Measurements from ENCODE around the gene KCNC3. TPM values are rescaled to one million over a fixed set of nuclear protein-coding genes. Genes with fewer than 3 reads are reported as not detected.

The KCNC3 gene
- total and polyA plus RNA-seq, 2 of the 13 experiments (the other 11 are each of a cell fraction or from before 2014, with no cell fraction given), result 0.29 to 1.7 TPM

- TF ChIP-seq, protein P1, sequence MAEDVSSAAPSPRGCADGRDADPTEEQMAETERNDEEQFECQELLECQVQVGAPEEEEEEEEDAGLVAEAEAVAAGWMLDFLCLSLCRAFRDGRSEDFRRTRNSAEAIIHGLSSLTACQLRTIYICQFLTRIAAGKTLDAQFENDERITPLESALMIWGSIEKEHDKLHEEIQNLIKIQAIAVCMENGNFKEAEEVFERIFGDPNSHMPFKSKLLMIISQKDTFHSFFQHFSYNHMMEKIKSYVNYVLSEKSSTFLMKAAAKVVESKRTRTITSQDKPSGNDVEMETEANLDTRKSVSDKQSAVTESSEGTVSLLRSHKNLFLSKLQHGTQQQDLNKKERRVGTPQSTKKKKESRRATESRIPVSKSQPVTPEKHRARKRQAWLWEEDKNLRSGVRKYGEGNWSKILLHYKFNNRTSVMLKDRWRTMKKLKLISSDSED (CRISPR knock-in tag; IDR thresholded peaks at IDR 0.05), result no peak
- TF ChIP-seq ZNF264 (CRISPR knock-in tag; IDR thresholded peaks at IDR 0.05) (no peak), KAT7 (CRISPR knock-in tag; IDR thresholded peaks at IDR 0.05; ENCODE audit: borderline replicate concordance) (no peak), ARID2 (CRISPR knock-in tag; IDR thresholded peaks at IDR 0.05; ENCODE audit: borderline replicate concordance) (no peak), ZNF572 (CRISPR knock-in tag; IDR thresholded peaks at IDR 0.05) (no peak), E2F5 (CRISPR knock-in tag; conservative IDR thresholded peaks at IDR 0.05) (no peak), EHMT2 (IDR thresholded peaks at IDR 0.05; ENCODE audit: borderline replicate concordance, low read depth, low read length) (no peak), ZBTB3 (CRISPR knock-in tag; IDR thresholded peaks at IDR 0.05; ENCODE audit: borderline replicate concordance, low read depth) (no peak), PTBP1 (IDR thresholded peaks at IDR 0.05; ENCODE audit: low read depth, low read length, poor library complexity, severe bottlenecking) (no peak), CC2D1A (CRISPR knock-in tag; IDR thresholded peaks at IDR 0.05) (no peak), RBM22 (optimal IDR thresholded peaks at IDR 0.05; ENCODE audit: low read length) (no peak), ZNF549 (CRISPR knock-in tag; IDR thresholded peaks at IDR 0.05) (no peak), ZBTB26 (CRISPR knock-in tag; IDR thresholded peaks at IDR 0.05; ENCODE audit: borderline replicate concordance) (no peak), PAWR (CRISPR knock-in tag; IDR thresholded peaks at IDR 0.05; ENCODE audit: borderline replicate concordance) (no peak), ZNF251 (CRISPR knock-in tag; IDR thresholded peaks at IDR 0.05) (no peak), ERF (CRISPR knock-in tag; IDR thresholded peaks at IDR 0.05) (peak; percentile 42; the same call in 1 of the 2 replicates), ZBTB8A (CRISPR knock-in tag; IDR thresholded peaks at IDR 0.05; ENCODE audit: borderline replicate concordance, low read depth) (no peak), ZNF850 (CRISPR knock-in tag; conservative IDR thresholded peaks at IDR 0.05) (no peak)
- TF ChIP-seq, protein P2, sequence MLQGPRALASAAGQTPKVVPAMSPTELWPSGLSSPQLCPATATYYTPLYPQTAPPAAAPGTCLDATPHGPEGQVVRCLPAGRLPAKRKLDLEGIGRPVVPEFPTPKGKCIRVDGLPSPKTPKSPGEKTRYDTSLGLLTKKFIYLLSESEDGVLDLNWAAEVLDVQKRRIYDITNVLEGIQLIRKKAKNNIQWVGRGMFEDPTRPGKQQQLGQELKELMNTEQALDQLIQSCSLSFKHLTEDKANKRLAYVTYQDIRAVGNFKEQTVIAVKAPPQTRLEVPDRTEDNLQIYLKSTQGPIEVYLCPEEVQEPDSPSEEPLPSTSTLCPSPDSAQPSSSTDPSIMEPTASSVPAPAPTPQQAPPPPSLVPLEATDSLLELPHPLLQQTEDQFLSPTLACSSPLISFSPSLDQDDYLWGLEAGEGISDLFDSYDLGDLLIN (CRISPR knock-in tag; IDR thresholded peaks at IDR 0.05; ENCODE audit: borderline replicate concordance), result no peak
- TF ChIP-seq, protein P3, sequence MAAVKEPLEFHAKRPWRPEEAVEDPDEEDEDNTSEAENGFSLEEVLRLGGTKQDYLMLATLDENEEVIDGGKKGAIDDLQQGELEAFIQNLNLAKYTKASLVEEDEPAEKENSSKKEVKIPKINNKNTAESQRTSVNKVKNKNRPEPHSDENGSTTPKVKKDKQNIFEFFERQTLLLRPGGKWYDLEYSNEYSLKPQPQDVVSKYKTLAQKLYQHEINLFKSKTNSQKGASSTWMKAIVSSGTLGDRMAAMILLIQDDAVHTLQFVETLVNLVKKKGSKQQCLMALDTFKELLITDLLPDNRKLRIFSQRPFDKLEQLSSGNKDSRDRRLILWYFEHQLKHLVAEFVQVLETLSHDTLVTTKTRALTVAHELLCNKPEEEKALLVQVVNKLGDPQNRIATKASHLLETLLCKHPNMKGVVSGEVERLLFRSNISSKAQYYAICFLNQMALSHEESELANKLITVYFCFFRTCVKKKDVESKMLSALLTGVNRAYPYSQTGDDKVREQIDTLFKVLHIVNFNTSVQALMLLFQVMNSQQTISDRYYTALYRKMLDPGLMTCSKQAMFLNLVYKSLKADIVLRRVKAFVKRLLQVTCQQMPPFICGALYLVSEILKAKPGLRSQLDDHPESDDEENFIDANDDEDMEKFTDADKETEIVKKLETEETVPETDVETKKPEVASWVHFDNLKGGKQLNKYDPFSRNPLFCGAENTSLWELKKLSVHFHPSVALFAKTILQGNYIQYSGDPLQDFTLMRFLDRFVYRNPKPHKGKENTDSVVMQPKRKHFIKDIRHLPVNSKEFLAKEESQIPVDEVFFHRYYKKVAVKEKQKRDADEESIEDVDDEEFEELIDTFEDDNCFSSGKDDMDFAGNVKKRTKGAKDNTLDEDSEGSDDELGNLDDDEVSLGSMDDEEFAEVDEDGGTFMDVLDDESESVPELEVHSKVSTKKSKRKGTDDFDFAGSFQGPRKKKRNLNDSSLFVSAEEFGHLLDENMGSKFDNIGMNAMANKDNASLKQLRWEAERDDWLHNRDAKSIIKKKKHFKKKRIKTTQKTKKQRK (IDR thresholded peaks at IDR 0.05; ENCODE audit: low read length), result no peak
Observed at GRCh38 chr19:50329146-50329925, at the start of gene KCNC3 (continued).

Data from HepG2 (cell line).